Measurements from ENCODE around the gene MANEA. TPM values are rescaled to one million over a fixed set of nuclear protein-coding genes. Genes with fewer than 3 reads are reported as not detected.

Gene MANEA
- total RNA-seq, 1 experiment from 2014 or later = 8.3 TPM

DNA sequence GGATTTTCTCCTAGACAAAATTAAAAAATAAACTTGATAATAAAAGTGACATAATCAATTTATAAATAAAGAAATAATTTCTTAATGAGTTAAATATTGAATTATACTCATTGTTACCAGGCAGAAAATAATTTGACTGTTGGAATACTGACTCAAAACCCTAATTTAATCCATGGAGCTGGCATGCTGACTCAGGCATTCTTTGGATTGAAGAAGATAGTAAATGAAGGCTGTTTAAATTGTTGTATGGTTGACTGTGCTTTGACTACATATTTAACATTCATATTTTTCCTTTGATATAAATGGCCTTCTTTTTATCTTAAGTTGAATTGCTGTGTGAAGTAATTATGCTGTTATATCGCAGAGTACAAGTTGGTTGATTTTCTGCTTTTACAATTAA, 11.7 kb downstream of the MANEA start:
- Histone ChIP-seq H3K56ac (ENCODE audit: insufficient read length, low read depth, low read length) (no peak overlapping the region), H4K91ac (ENCODE audit: insufficient read length, low read depth, low read length) (no peak overlapping the region), H2BK20ac (ENCODE audit: low read depth, low read length, poor library complexity, severe bottlenecking) (no peak overlapping the region), H3K23me2 (ENCODE audit: insufficient read length, low read depth, low read length, poor library complexity, severe bottlenecking) (no peaks in the 10 kb centered on the region), H2BK15ac (ENCODE audit: low read depth, low read length) (no peak overlapping the region), H2AFZ (ENCODE audit: low read length) (no peak overlapping the region), H4K5ac (ENCODE audit: insufficient read length, low read depth, low read length) (no peak overlapping the region), H3K4ac (ENCODE audit: low read depth, low read length) (no peak overlapping the region), H3K4me1 (ENCODE audit: insufficient read depth, low read length) (no peaks in the 10 kb centered on the region), H3K9ac (ENCODE audit: extremely low read depth, insufficient read length, low read length) (no peak overlapping the region), H3K4me2 (ENCODE audit: insufficient read depth, insufficient read length, low read length) (no peak overlapping the region), H3K27ac (ENCODE audit: insufficient read length, low read depth, low read length) (no peak overlapping the region), H2BK5ac (ENCODE audit: insufficient read length, low read length) (no peak overlapping the region), H3K23ac (ENCODE audit: insufficient read length, low read depth, low read length) (no peak overlapping the region), H4K20me1 (ENCODE audit: control insufficient read depth, insufficient read depth, insufficient read length) (no peaks in the 10 kb centered on the region), H4K8ac (replicated peaks; ENCODE audit: insufficient read length, low read depth, low read length) (no peak overlapping the region), H2BK12ac (ENCODE audit: insufficient read length, low read depth, low read length) (no peak overlapping the region), H3K18ac (ENCODE audit: insufficient read length, low read depth, low read length) (no peak overlapping the region), H3K79me2 (ENCODE audit: insufficient read depth, low read length) (no peaks in the 10 kb centered on the region), H3T11ph (ENCODE audit: low read length) (no peak overlapping the region), H2AK5ac (ENCODE audit: insufficient read length, low read length) (no peak overlapping the region), H3K79me1 (ENCODE audit: insufficient read depth, low read depth, low read length, poor library complexity, severe bottlenecking) (no peaks in the 10 kb centered on the region), H3K27me3 (ENCODE audit: insufficient read depth, low read length) (no peaks in the 10 kb centered on the region), H3K14ac (ENCODE audit: insufficient read depth, low read length) (no peak overlapping the region), H3K9me3 (ENCODE audit: control insufficient read depth, low read depth, low read length) (peaks cover 5% of the 10 kb centered on the region), H2BK120ac (ENCODE audit: low read depth, low read length, poor library complexity, severe bottlenecking) (no peak overlapping the region)
- TF ChIP-seq, protein P1, sequence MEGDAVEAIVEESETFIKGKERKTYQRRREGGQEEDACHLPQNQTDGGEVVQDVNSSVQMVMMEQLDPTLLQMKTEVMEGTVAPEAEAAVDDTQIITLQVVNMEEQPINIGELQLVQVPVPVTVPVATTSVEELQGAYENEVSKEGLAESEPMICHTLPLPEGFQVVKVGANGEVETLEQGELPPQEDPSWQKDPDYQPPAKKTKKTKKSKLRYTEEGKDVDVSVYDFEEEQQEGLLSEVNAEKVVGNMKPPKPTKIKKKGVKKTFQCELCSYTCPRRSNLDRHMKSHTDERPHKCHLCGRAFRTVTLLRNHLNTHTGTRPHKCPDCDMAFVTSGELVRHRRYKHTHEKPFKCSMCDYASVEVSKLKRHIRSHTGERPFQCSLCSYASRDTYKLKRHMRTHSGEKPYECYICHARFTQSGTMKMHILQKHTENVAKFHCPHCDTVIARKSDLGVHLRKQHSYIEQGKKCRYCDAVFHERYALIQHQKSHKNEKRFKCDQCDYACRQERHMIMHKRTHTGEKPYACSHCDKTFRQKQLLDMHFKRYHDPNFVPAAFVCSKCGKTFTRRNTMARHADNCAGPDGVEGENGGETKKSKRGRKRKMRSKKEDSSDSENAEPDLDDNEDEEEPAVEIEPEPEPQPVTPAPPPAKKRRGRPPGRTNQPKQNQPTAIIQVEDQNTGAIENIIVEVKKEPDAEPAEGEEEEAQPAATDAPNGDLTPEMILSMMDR (conservative IDR thresholded peaks at IDR 0.05) = no peak
- WGBS (ENCODE audit: extremely low coverage, insufficient read length, low lambda C conversion rate) = no CpG with 5 or more reads among the region's 1 CpG
- H3K36me3 Mint-ChIP-seq (ENCODE audit: insufficient read depth in 1 of 3, low read depth in 3 of 3) = peaks cover 19 to 30% (median 21%) of the 10 kb centered on the region in 3 experiments
- peaks cover 11 to 18% of the 10 kb centered on the region in 2 experiments for H3K9me3 Mint-ChIP-seq
- H3K4me3 Mint-ChIP-seq = no peak overlapping the region
- H3K4me1 Mint-ChIP-seq = peaks cover 7 to 8% of the 10 kb centered on the region in 2 experiments
- no peaks in the 10 kb centered on the region for H3K27me3 Mint-ChIP-seq (ENCODE audit: low read depth)
- DNase-seq = no peak
- H3K27ac Mint-ChIP-seq = no peak overlapping the region
